GM19240 (cell line): ENCODE results near the gene ZNF692.
"Not testable (repeated sequence)": the region's sequence is repeated elsewhere in the genome, so short reads cannot be mapped to it uniquely, and the experiment has no call there.

ENCODE experiments used
- DNase-seq: peaks from one replicate; pipeline ENCODE4 v3.0.0; 2011; ENCODE audit warnings: low spot score; ENCODE audit not compliant: insufficient read length

Gene ZNF692, protein sequence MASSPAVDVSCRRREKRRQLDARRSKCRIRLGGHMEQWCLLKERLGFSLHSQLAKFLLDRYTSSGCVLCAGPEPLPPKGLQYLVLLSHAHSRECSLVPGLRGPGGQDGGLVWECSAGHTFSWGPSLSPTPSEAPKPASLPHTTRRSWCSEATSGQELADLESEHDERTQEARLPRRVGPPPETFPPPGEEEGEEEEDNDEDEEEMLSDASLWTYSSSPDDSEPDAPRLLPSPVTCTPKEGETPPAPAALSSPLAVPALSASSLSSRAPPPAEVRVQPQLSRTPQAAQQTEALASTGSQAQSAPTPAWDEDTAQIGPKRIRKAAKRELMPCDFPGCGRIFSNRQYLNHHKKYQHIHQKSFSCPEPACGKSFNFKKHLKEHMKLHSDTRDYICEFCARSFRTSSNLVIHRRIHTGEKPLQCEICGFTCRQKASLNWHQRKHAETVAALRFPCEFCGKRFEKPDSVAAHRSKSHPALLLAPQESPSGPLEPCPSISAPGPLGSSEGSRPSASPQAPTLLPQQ

DNA sequence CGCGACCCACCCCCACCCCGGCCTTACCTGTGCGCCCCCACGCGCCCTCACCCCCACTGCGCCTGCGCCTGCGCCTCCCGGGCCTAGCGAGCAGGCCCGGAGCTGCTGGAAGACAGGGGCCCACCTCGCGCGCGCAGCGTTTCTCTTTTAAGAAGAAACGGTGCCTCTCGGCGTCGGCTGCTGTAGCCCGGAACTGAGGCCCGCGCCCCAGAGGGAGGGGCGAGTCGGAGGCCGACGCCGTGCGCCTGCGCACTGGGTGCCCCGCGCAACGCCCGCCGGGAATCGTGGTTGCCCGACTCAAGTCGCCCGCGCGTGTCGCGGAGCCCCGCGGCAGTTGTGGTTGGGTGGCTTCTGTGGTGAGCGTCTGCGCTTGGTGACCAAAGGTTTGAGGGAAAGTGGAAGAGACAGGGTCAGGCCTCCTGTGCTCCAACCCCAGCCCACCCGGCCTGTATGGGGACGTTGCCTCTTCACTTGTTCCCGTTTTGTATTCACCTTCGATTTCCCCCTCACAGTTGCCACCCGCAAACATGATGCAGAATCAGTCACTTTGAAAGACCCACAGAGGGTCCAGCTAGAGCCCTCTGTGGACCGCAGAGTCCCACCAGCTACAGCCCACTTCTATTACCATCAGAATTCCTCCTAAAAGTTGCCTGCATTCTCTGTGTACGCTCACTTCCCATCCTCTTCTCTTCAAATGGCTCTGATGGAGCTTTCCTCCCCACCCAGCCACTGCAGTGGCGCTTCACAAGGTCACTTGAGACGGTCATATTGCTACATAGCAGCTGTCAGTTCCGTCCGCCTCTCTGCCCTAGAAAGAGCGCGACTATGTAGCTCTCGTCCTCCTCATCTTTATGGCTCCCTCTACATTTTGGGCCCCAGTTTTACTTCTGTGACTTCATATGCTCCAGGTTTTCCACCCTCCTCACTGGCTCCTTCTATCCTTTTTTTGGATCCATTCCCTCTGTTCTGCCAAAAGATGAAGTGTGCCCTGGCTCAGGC is at the start of gene ZNF692:
TSS of gene ZNF692 (minus strand) at position 195 of the 999 bp plus-strand sequence. CDS start 776 bp downstream, outside the sequence.
- peak; percentile 94 for DNase-seq

DNA sequence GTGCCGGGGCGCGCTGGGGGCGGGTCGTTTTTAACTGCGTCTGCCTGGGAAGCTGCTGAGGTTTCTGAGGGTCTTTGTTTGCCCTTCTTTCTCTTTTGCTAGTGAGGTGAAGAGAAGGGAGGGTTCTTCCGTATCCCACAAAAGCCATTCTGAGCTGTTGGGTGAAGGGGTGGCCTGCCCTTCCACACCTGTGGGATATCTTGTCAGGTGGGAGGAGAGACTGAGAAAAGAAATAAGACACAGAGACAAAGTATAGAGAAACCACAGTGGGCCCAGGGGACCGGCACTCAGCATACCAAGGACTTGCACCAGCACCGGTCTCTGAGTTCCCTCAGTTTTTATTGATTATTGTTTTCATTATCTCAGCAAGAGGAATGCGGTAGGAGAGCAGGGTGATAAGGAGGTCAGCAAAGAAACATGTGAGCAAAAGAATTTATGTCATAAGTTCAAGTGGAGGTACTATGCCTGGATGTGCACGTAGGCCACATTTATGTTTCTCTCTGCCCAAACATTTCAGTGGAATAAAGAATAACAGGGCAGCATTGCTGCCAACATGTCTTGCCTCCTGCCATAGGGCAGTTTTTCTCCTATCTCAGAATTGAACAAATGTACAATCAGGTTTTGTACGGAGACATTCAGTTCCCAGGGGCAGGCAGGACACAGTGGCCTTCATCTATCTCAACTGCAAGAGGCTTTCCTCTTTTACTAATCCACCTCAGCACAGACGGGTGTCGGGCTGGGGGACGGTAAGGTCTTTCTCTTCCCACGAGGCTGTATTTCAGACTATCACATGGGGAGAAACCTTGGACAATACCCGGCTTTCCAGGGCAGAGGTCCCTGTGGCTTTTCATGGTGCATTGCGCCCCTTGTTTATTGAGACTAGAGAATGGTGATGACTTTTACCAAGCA is 48.1 kb upstream of the ZNF692 start:
- DNase-seq: no peak

DNA sequence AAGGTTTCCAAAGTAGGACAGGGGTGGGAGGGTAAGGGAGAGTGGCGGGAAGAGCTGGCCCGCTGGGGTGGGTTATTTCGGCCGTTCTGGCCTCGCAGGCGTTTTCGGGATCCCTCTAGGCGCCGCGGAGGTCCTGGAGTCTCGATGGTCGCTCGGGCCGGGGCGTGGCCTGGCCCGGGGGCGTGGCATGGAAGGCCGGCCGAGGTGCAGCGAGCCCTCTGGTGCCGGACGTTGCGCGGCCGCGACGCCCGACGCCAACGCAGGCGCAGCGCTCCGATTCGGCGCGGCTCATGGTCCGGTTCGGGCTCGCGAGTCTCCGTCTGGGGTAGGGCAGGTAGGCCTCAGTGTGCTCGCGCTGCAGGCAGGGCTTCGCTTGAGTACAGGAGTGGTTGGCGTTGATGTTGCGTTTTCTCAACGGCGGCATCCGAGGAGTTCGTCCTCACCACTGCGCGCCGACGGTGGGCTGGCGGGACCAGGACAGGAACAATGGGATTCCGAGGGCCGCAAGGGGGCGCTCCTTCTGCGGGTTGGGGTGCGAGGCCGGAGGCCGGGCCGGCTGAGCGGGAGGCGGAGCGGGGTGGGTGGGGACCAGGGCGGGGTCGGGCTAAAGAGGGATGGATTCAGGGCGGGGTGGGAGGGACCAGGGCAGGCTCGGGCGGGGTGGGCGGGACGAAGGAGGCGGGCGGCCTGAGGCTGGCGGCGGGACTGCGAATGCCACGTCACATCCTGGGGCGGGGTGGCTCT is 47.3 kb upstream of the ZNF692 start, which contains the start of gene PGBD2:
TSS of gene PGBD2 (plus strand) at position 227 of the 744 bp plus-strand sequence. CDS start 7,628 bp downstream, outside the sequence.
- peak; percentile 92 for DNase-seq

DNA sequence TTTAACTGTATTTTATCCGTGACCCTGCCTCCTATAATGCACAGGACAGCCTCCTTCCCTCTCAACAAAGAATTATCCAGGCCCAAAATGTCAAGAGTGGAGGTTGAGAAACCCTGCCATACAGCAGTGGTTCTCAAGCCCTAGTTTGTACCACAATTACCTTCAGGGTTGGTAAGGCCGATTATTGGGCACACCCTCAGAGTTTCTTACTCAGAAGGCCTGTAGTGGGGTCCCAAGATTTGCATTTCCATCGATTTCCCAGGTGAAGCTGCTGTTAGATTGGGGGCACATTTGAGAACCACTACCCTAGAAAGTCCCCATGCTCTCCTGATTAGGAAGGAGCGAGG is 46.8 kb upstream of the ZNF692 start:
- no peak for DNase-seq

DNA sequence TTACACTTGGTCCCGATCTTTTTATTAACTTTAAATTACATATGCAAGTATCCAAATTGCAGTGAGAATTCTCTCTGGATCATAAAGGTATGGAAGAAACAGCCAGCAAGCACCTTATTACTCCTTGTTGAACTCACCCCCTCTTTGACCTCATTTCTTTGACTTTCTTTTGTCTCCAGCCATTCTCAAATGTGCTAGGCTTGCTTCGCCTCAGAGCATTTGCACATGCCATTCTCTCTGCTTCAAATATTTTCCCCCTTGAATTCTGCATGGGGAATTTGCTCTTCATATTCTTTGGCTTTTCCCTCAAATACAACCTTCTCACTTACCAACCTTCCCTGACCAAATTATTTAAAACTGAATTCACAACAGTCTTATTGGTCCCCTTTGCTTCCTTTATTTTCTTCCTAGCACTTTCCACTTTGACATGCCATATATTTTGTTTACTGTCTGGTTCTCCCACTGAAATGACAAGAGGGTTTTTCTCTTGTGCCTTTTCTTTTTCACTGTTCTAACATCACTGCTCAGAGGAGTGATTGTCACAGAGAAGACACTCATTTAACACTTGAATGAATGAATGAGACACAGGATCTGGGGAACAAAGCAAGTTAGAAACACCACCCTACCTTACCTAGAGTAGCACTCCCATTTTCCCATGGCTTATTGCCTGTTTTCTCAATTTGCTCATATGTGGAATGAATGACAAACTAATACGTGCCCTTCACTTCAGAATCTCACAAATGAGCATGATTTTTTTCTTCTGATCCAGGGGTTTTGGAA is 45.7 kb upstream of the ZNF692 start:
- no peak for DNase-seq

DNA sequence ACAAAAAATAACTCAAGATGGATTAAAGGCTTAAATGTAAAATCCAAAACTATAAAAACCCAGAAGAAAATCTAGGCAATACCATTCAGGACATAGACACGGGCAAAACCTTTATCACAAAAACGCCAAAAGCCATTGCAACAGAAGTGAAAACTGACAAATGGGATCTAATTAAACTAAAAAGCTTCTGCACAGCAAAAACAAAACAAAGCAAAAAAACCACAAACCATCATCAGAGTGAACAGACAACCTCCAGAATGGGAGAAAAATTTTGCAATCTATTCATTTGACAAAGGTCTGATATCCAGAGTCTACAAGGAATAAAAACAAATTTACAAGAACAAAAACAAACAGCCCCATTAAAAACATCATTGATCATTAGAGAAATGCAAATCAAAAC is 42.7 kb upstream of the ZNF692 start:
- DNase-seq: no peak

DNA sequence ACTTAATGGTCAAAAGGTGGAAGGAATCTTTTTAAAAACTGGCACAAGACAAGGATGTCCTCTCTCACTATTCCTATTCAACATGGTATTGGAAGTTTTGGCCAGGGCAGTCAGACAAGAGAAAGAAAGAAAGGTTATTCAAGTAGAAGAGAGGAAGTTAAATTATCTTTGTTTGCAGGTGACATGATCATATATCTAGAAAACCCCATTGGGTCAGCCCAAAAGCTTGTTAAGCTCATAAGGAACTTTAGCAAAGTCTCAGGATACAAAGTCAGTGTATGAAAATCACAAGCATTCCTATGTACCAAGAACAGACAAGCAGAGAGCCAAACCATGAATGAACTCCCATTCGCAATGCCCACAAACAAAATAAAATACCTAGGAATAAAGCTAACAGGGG is 41.8 kb upstream of the ZNF692 start:
- DNase-seq: no peak

DNA sequence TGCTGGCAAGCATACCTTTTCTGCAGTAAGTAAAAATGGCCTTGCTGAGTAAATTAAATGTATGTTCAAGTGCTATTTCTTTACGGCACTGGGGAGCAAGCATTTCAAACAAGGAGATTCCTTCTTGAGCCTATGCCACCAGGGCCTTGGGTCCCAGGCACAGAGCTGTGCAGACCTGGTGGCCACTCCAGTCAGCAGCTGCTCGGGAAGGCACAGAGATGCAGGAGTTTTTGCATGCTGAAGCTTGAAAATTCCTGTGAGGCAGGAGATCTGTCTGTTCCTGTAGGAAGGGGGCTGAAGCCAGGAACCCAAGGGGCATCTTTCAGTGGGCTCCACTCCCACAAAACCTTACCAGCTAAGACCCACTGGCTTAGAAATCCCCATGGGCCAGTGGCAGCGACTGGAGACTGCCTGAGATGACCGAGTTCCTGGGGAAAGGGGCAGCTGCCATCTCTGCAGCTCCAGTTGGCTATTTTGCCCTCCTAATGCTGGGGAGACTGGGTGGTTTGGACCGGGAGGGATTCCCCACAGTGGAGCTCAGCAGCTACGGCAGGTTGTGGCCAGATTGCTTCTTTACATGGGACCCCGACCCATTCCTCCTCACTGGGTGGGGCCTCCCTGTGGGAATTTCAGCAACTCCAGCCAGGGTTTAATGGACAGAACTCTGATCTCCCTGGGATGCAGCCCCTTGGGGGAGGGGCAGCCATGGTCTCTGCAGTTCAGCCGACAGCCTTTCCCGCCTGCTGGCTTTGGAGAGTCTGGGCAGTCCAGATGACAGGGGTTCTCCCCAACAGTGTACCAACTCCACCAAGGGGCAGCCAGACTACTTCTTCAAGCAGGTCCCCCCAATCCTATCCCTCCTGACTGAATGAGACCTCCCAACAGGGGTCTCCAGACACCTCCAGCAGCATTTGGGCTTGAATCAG is 38.8 kb upstream of the ZNF692 start:
- DNase-seq: no peak

DNA sequence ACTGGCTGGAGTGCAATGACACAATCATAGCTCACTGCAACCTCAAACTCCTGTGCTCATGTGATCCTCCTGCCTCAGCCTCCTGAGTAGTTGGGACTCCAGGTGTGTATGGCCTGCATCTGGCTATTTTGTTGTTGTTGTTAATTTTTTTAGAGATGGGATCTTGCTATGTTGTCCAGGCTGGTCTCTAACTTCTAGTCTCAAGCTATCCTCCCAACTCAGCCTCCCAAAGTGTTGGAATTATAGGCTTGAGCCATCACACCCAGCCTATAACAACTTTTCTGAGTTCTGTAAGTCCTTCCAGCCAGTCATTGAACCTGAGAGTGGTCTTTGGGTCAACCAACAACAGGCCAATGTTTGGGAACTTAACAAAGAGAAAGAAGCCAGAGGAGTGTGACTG is 36.0 kb upstream of the ZNF692 start:
- no peak for DNase-seq

DNA sequence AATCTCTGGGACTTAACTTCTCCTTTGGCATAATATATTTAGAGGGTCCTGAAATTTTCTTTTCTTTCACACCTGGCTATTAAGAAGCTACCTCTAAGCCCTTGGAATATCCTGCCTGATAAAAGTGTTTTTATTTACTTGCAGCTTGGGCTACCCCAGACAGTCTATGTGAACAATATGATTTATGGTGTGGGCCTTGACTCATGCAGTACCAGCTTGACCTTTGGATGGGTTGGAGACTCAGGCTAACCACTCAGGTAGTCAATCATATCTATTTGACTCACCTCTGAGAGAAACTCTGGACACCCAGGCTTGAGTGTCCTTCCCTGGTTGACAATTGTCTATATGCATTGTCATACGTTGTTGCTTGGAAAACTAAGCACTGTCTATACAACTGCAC is 33.7 kb upstream of the ZNF692 start:
- no peak for DNase-seq

DNA sequence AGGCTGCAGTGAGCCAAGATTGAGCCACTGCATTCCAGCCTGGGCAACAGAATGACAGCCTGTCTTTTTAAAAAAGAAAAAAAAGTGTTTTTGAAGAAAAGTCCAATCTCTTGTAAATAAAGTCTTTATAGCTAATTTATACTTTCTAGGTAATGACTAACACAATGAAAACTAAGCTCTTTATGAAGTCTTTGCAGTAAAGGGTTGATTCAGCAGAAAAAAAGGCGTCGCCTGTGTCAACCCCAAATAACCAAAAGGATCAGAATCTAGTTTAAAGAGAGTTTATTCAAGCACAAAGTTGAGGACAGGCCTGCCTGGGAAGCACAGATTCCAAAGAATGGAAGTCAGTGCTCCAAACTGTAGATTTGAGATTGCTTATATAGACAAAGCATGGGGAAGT is 32.9 kb upstream of the ZNF692 start:
- no peak for DNase-seq

DNA sequence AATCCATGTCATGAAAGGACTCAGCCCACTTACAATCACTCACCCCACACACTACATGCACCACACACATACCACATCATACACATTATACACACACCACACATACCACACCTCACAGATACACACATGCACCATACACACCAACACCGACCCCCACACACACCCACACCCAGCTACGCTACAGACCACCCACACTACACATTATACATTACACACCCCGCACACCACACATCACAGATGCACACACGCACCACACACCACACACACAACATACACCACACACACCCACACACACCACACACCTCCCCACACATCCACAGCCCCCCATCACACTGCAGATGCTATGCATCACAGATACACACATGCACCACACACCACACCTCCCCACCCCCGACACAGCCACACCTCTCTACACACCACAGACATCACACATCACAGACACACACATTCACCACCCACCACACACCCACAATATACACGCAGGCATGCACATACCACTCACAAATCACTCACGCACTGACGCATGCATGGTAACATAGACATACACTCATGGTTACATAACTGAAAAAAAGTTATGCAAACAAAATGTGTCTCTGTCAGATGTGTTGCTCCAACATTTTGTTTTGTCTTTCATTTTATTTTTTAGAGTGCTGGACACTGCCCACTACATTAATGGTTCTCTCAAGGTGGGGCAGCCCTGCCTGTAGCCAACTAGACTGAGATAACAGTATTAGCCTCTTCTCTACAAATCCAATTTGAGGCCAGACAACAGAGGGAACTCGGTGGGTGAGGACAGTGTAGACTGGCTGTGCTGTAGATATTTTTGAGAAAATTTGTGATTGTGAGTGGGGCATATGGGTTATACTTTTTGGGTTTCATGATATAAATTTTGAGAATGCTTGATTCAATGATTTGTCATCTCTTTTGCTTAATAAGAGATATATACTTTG is 31.9 kb upstream of the ZNF692 start:
- no peak for DNase-seq

DNA sequence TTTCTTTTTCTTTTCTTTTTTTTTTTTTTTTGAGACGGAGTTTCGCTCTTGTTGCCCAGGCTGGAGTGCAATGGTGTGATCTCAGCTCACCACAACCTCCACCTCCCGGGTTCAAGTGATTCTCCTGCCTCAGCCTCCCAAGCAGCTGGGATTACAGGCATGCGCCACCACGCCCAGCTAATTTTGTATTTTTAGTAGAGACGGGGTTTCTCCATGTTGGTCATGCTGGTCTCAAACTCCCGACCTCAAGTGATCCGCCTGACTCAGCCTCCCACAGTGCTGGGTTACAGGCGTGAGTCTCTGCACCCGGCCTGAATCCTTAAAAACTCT is 31.0 kb upstream of the ZNF692 start:
- DNase-seq: not testable (repeated sequence)

DNA sequence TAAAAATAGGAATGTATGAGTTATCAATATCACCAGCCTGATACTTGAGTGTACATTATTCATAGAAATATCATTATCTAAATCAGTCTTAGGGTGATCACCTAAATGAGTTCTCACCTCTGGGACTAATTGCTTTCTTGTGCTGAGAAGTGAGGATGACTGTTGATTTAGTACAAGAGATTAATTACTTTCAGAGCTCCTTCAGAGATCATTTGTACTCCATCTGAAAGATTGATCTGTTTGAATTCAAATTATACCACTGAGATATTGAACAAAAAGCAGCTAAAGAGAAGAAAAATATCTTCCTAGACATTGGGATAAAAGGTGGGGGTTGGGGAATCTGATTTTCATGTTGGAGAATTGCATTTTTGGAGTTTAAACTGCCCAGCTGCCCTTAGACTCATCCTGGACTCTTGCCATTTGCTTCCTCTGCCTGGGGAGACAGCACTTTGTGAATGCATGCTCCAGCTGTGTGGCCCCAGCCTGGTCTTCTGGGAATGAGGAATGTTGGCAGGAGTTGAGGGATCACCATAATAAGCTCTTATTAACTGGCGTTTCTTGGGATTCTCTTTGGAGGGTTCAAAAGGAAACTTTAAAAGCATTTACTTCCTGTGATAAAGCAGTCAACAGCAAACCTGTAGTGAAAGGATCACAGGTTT is 27.5 kb upstream of the ZNF692 start:
- DNase-seq: no peak

DNA sequence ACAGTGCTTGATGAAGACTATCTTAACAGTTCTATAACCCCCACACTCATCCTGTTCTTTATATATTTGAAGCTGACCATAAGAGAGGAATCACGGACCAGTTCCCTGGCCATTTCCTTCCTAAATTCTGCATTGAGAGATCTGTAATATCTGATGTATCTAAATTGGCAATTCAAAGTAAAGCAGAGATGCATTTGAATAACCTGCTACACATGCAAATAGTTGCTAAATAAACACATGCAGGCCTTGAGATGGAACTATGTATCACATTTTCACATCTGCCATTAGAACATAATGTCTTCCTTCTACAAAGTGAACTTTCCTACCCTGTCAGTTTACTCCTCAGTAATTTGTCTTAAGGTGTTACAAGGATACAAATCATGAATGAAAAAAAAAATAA is 26.8 kb upstream of the ZNF692 start:
- DNase-seq: no peak

DNA sequence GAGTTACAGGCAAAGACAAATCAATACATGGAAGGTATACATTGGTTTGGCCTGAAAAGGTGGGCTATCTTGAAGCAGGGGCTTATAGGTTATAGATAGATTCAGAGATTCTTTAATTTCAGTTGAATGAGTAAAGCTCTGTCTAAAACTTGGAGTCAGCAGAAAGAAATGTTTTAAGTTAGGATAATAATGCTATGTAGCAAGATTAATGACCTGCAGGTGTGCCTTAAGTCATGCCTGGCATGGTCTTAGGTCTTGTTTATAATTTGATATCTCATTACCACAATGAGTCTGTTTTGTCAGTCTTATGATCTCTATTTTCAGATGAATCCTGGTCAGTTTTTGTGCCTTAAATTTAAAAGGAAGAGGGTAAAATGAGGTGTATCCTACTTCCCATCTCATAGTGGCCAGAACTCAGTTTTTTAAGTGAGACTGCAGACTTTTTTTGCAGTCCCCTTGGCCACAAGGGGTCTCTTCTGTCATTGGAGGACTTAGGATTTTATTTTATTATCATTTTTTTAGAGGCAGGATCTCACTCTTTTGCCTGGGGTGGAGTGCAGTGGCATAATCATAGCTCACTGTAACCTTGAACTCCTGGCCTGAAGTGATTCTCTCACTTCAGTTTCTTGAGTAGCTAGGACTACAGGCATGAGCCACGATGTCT is 25.9 kb upstream of the ZNF692 start:
- DNase-seq: no peak
